ENCODE measurements around the gene STARD8.
"Not testable (repeated sequence)": the region's sequence is repeated elsewhere in the genome, so short reads cannot be mapped to it uniquely, and the experiment has no call there.

STARD8 gene

GRCh38 chrX:68718443-68718820, 71.0 kb downstream of the STARD8 start:
- DNase-seq, result no peak

GRCh38 chrX:68719181-68719903, 71.9 kb downstream of the STARD8 start:
- no peak for DNase-seq

- DNase-seq, result no peak
These were observed 72.6 kb downstream of the STARD8 start for GRCh38 chrX:68719904-68720614.

GRCh38 chrX:68720851-68721250, 73.4 kb downstream of the STARD8 start:
- DNase-seq, result no peak

- DNase-seq, result no peak
These were observed 74.1 kb downstream of the STARD8 start for GRCh38 chrX:68721546-68721945.

- no peak for DNase-seq
These were observed 74.8 kb downstream of the STARD8 start for GRCh38 chrX:68721991-68722860.

- DNase-seq, result no peak
These were observed 76.2 kb downstream of the STARD8 start for GRCh38 chrX:68723491-68724155.

GRCh38 chrX:68724531-68725020, 77.1 kb downstream of the STARD8 start:
- no peak for DNase-seq

- no peak for DNase-seq
These were observed 78.4 kb downstream of the STARD8 start for GRCh38 chrX:68725756-68726365.

- no peak for DNase-seq
These were observed 78.9 kb downstream of the STARD8 start for GRCh38 chrX:68726366-68726765.

GRCh38 chrX:68727696-68728095, 80.2 kb downstream of the STARD8 start:
- no peak for DNase-seq

GRCh38 chrX:68728186-68728585, 80.7 kb downstream of the STARD8 start:
- DNase-seq, result no peak

- no peak for DNase-seq
These were observed 83.8 kb downstream of the STARD8 start for GRCh38 chrX:68731254-68731653.

GRCh38 chrX:68732906-68733493, 85.5 kb downstream of the STARD8 start:
- peak; percentile 45 for DNase-seq

GRCh38 chrX:68735266-68735665, 87.8 kb downstream of the STARD8 start:
- no peak for DNase-seq

GRCh38 chrX:68741864-68742263, 94.4 kb downstream of the STARD8 start:
- not testable (repeated sequence) for DNase-seq

- no peak for DNase-seq
These were observed 96.3 kb downstream of the STARD8 start for GRCh38 chrX:68743754-68744153.

GRCh38 chrX:68746988-68747387, 99.5 kb downstream of the STARD8 start:
- DNase-seq, result no peak

GRCh38 chrX:68748030-68748429, 100.6 kb downstream of the STARD8 start:
- DNase-seq, result no peak

- no peak for DNase-seq
These were observed 102.0 kb downstream of the STARD8 start for GRCh38 chrX:68749426-68749825.

- no peak for DNase-seq
These were observed 102.8 kb downstream of the STARD8 start for GRCh38 chrX:68750316-68750715.

GRCh38 chrX:68751372-68751771, 103.9 kb downstream of the STARD8 start:
- DNase-seq, result no peak
